Breast epithelium (tissue), 3 donors: ENCODE measurements around the gene PTPRG.

Experiments
- CTCF ChIP-seq, 3 donors: fragments of 450-650 bp; IDR thresholded peaks; one replicate each; pipeline ENCODE4 v1.5.1; 2016 to 2017; ENCODE audit warnings: antibody characterized with exemption in 3 of 3, mild to moderate bottlenecking in 3 of 3, moderate library complexity in 3 of 3
- POLR2A ChIP-seq: fragments of 450-650 bp; IDR thresholded peaks from one replicate; pipeline ENCODE4 v1.6.1; 2016; ENCODE audit warnings: antibody characterized with exemption, mild to moderate bottlenecking, moderate library complexity

GRCh38 chr3:61885414-61885813, 324.0 kb downstream of the PTPRG start:
- no peak for TF ChIP-seq CTCF (IDR thresholded peaks at IDR 0.05)
- no peak for TF ChIP-seq POLR2A
